ENCODE results near the gene OPCML.

Gene OPCML

GRCh38 chr11:132840660-132841059 lies 691.6 kb downstream of the OPCML start:
- TF ChIP-seq CTCF (IDR thresholded peaks at IDR 0.05; ENCODE audit: low read length), result no peak
- TF ChIP-seq EZH2phosphoT487 (IDR thresholded peaks at IDR 0.05; ENCODE audit: low read length), result no peak
- no peak for TF ChIP-seq EZH2 (optimal IDR thresholded peaks at IDR 0.05; ENCODE audit: low read depth, low read length)
- no peak overlapping the region for H3K4me2 ChIP-seq (ENCODE audit: low read depth, low read length)
- H3K9me3 ChIP-seq (replicated peaks; ENCODE audit: insufficient read depth, low read length), result no peaks in the 10 kb centered on the region

GRCh38 chr11:132840191-132840590 lies 692.1 kb downstream of the OPCML start:
- no peaks in the 10 kb centered on the region for H3K9me3 ChIP-seq (replicated peaks; ENCODE audit: insufficient read depth, low read length)
- H4K20me1 ChIP-seq (ENCODE audit: insufficient read depth, low read length), result no peaks in the 10 kb centered on the region
- no peak overlapping the region for H3K4me2 ChIP-seq (ENCODE audit: low read depth, low read length)
- no peaks in the 10 kb centered on the region for H3K27me3 ChIP-seq (replicated peaks; ENCODE audit: insufficient read depth, low read length)
- no peak for DNase-seq
- no peak overlapping the region for H3K27ac ChIP-seq (ENCODE audit: low read length)
- H3K9me2 ChIP-seq (replicated peaks; ENCODE audit: insufficient read depth, low read length), result no peaks in the 10 kb centered on the region
- no peaks in the 10 kb centered on the region for H3F3A ChIP-seq (ENCODE audit: insufficient read depth, low read length)
- H3K4me1 ChIP-seq (ENCODE audit: low read length), result no peaks in the 10 kb centered on the region
- H3K36me3 ChIP-seq (replicated peaks; ENCODE audit: insufficient read depth, low read length), result no peaks in the 10 kb centered on the region
- no peaks in the 10 kb centered on the region for H3K79me2 ChIP-seq (ENCODE audit: low read length)
- no peak overlapping the region for H2AFZ ChIP-seq (ENCODE audit: low read length)
- TF ChIP-seq CTCF (IDR thresholded peaks at IDR 0.05; ENCODE audit: low read length), result no peak
- no peak for TF ChIP-seq EZH2phosphoT487 (IDR thresholded peaks at IDR 0.05; ENCODE audit: low read length)
- TF ChIP-seq EZH2 (optimal IDR thresholded peaks at IDR 0.05; ENCODE audit: low read depth, low read length), result no peak
- no peak overlapping the region for H3K4me3 ChIP-seq (ENCODE audit: low read length)
- no peak overlapping the region for H3K9ac ChIP-seq (ENCODE audit: low read length)

More at GRCh38 chr11:132840660-132841059, 691.6 kb downstream of the OPCML start:
- Histone ChIP-seq H3F3A (ENCODE audit: insufficient read depth, low read length) (no peaks in the 10 kb centered on the region), H3K36me3 (replicated peaks; ENCODE audit: insufficient read depth, low read length) (no peaks in the 10 kb centered on the region), H2AFZ (ENCODE audit: low read length) (no peak overlapping the region), H3K4me3 (ENCODE audit: low read length) (no peak overlapping the region), H3K27me3 (replicated peaks; ENCODE audit: insufficient read depth, low read length) (no peaks in the 10 kb centered on the region), H4K20me1 (ENCODE audit: insufficient read depth, low read length) (no peaks in the 10 kb centered on the region), H3K27ac (ENCODE audit: low read length) (no peak overlapping the region), H3K4me1 (ENCODE audit: low read length) (no peaks in the 10 kb centered on the region), H3K9me2 (replicated peaks; ENCODE audit: insufficient read depth, low read length) (no peaks in the 10 kb centered on the region), H3K9ac (ENCODE audit: low read length) (no peak overlapping the region), H3K79me2 (ENCODE audit: low read length) (no peaks in the 10 kb centered on the region)
- no peak for DNase-seq

- no peaks in the 10 kb centered on the region for H3K27me3 ChIP-seq (replicated peaks; ENCODE audit: insufficient read depth, low read length)
- TF ChIP-seq EZH2 (optimal IDR thresholded peaks at IDR 0.05; ENCODE audit: low read depth, low read length) (no peak), CTCF (IDR thresholded peaks at IDR 0.05; ENCODE audit: low read length) (no peak), EZH2phosphoT487 (IDR thresholded peaks at IDR 0.05; ENCODE audit: low read length) (no peak)
- no peaks in the 10 kb centered on the region for H3K9me2 ChIP-seq (replicated peaks; ENCODE audit: insufficient read depth, low read length)
- no peaks in the 10 kb centered on the region for H4K20me1 ChIP-seq (ENCODE audit: insufficient read depth, low read length)
- no peak for DNase-seq
- H3K9me3 ChIP-seq (replicated peaks; ENCODE audit: insufficient read depth, low read length), result no peaks in the 10 kb centered on the region
- no peaks in the 10 kb centered on the region for H3K4me1 ChIP-seq (ENCODE audit: low read length)
- H3K4me2 ChIP-seq (ENCODE audit: low read depth, low read length), result no peak overlapping the region
- H3K79me2 ChIP-seq (ENCODE audit: low read length), result no peaks in the 10 kb centered on the region
- H3K36me3 ChIP-seq (replicated peaks; ENCODE audit: insufficient read depth, low read length), result no peaks in the 10 kb centered on the region
- no peak overlapping the region for H3K4me3 ChIP-seq (ENCODE audit: low read length)
- no peak overlapping the region for H3K9ac ChIP-seq (ENCODE audit: low read length)
- H2AFZ ChIP-seq (ENCODE audit: low read length), result no peak overlapping the region
- H3F3A ChIP-seq (ENCODE audit: insufficient read depth, low read length), result no peaks in the 10 kb centered on the region
- no peak overlapping the region for H3K27ac ChIP-seq (ENCODE audit: low read length)
Measured at GRCh38 chr11:132839236-132839945, 692.9 kb downstream of the OPCML start.
